Keratinocyte (primary cell): ENCODE measurements around the gene UBE2D2. TPM values are rescaled to one million over a fixed set of nuclear protein-coding genes. Genes with fewer than 3 reads are reported as not detected.

Experiments
- DNase-seq: peaks from one replicate; pipeline ENCODE4 v3.0.0-alpha.2; 2011; ENCODE audit warnings: low read depth, missing footprints, low spot score
- FAIRE-seq: peaks from 2 replicates; lab custom pipeline; 2011; peaks lifted over from hg19 to GRCh38; lab: Jason Lieb, UNC
- H2AFZ ChIP-seq: 2 replicates; pipeline ENCODE4 v1.6.0; 2012; ENCODE audit warnings: low read length, control low read depth, inconsistent platforms; ENCODE audit not compliant: control insufficient read depth
- H3K27ac ChIP-seq: 2 replicates; pipeline ENCODE4 v1.5.1; 2011; ENCODE audit warnings: low read length; ENCODE audit not compliant: control insufficient read depth, insufficient read depth
- H3K27me3 ChIP-seq: 3 replicates; pipeline ENCODE4 v1.6.0; 2011; ENCODE audit warnings: low read length; ENCODE audit not compliant: control insufficient read depth, insufficient read depth; ENCODE audit errors: extremely low read depth
- H3K36me3 ChIP-seq, 2 experiments: 2 replicates in 1 of 2; 3 replicates in 1 of 2; pipeline ENCODE4 v1.5.1; 2011; ENCODE audit warnings: low read length in 2 of 2, mild to moderate bottlenecking in 1 of 2; ENCODE audit not compliant: control insufficient read depth in 2 of 2, insufficient read depth in 2 of 2; ENCODE audit errors: extremely low read depth in 1 of 2
- H3K4me1 ChIP-seq: 3 replicates; pipeline ENCODE4 v1.5.1; 2011; ENCODE audit warnings: low read length; ENCODE audit not compliant: control insufficient read depth, insufficient read depth; ENCODE audit errors: extremely low read depth
- H3K4me2 ChIP-seq: 3 replicates; pipeline ENCODE4 v1.6.0; 2011; ENCODE audit warnings: low read depth, low read length; ENCODE audit not compliant: control insufficient read depth, insufficient read depth; ENCODE audit errors: extremely low read depth
- H3K4me3 ChIP-seq, 3 experiments: fragments of 200-600 bp in 1 of 3; sonication (generic) in 1 of 3; 2 replicates in 2 of 3; 3 replicates in 1 of 3; pipeline ENCODE4 v1.5.1; 2011 to 2016; ENCODE audit warnings: low read length in 3 of 3, mild to moderate bottlenecking in 3 of 3, control low read depth in 2 of 3, inconsistent platforms in 1 of 3, low read depth in 1 of 3, mixed read lengths in 1 of 3, mixed run types in 1 of 3, moderate library complexity in 1 of 3; ENCODE audit not compliant: control insufficient read depth in 2 of 3, insufficient read depth in 2 of 3; ENCODE audit errors: extremely low read depth in 1 of 3
- H3K79me2 ChIP-seq: 2 replicates; pipeline ENCODE4 v1.6.0; 2012; ENCODE audit warnings: low read length; ENCODE audit not compliant: control insufficient read depth, insufficient read depth
- H3K9ac ChIP-seq: 3 replicates; pipeline ENCODE4 v1.6.0; 2011; ENCODE audit warnings: low read length; ENCODE audit not compliant: control insufficient read depth, insufficient read depth; ENCODE audit errors: extremely low read depth
- H3K9me1 ChIP-seq: 3 replicates; pipeline ENCODE4 v1.6.0; 2011; ENCODE audit warnings: low read length; ENCODE audit not compliant: control insufficient read depth, insufficient read depth; ENCODE audit errors: extremely low read depth
- H3K9me3 ChIP-seq: 2 replicates; pipeline ENCODE4 v1.5.1; 2012; ENCODE audit warnings: low read depth, low read length; ENCODE audit not compliant: control insufficient read depth
- H4K20me1 ChIP-seq: 3 replicates; pipeline ENCODE4 v1.6.0; 2011; ENCODE audit warnings: low read length; ENCODE audit not compliant: control insufficient read depth, insufficient read depth; ENCODE audit errors: extremely low read depth
- CTCF ChIP-seq, 3 experiments: IDR thresholded peaks in 1 of 3; conservative IDR thresholded peaks in 1 of 3; optimal IDR thresholded peaks in 1 of 3; 2 replicates in 2 of 3; 3 replicates in 1 of 3; pipeline versions ENCODE3 to v1.5.1; 2011; ENCODE audit warnings: low read length in 3 of 3, mild to moderate bottlenecking in 3 of 3, moderate library complexity in 2 of 3, control low read depth in 1 of 3, inconsistent platforms in 1 of 3; ENCODE audit not compliant: insufficient read depth in 2 of 3; ENCODE audit errors: extremely low read depth in 1 of 3
- EZH2 ChIP-seq: IDR thresholded peaks from one replicate; pipeline ENCODE4 v1.6.1; 2012; ENCODE audit warnings: inconsistent platforms, mild to moderate bottlenecking, low read length, moderate library complexity
- dilution Hi-C: fragments of 300-500 bp; cut with MboI; formaldehyde crosslinking; loops from one replicate; pipeline ENCODE4 v1.7.0; 2020; ENCODE audit warnings: low sequenced_read_pairs; ENCODE audit not compliant: extremely low pct_ligation_motif_present
- polyA plus RNA-seq, 5 experiments: library from polyadenylated mRNA; depleted of rRNA in 3 of 5; stranded (reverse) in 3 of 5; stranded (forward) in 1 of 5; unstranded in 1 of 5; fragments of >200 nt; gene quantifications; 1 replicate in 1 of 5; 2 replicates in 3 of 5; 3 replicates in 1 of 5; pipeline versions ENCODE4 v1.2.1 to v1.2.3, GENCODE V29; 2011 to 2012; ENCODE audit warnings: missing spikeins in 2 of 5, low read depth in 1 of 5, low replicate concordance in 1 of 5

The UBE2D2 gene
- polyA plus RNA-seq, 1 donor (not counting 4 experiments of a cell fraction or from before 2014, with no cell fraction given): 127 TPM

- H3K4me1 ChIP-seq: peaks cover 17% of the 10 kb centered on the region
- TF ChIP-seq EZH2 (no peak), CTCF (optimal IDR thresholded peaks at IDR 0.05 in 1 of 3, IDR thresholded peaks at IDR 0.05 in 1 of 3, conservative IDR thresholded peaks at IDR 0.05 in 1 of 3; ENCODE audit: extremely low read depth in 1 of 3, insufficient read depth in 2 of 3, low read length in 3 of 3) (no peak)
- H2AFZ ChIP-seq: peak overlapping the region; percentile 73
- no peaks in the 10 kb centered on the region for H3K27me3 ChIP-seq
- H3K79me2 ChIP-seq: no peaks in the 10 kb centered on the region
- DNase-seq: no peak
- peak overlapping the region; percentile 77 for H3K27ac ChIP-seq
- dilution Hi-C loops: no loop called here
- no peak overlapping the region for H3K4me3 ChIP-seq
- H4K20me1 ChIP-seq: no peaks in the 10 kb centered on the region
- no peaks in the 10 kb centered on the region for H3K9me1 ChIP-seq
- no peaks in the 10 kb centered on the region for H3K9me3 ChIP-seq
- peak overlapping the region; percentile 69 for H3K4me2 ChIP-seq
- H3K36me3 ChIP-seq: no peaks in the 10 kb centered on the region
- H3K9ac ChIP-seq: peak overlapping the region; percentile 60
- FAIRE-seq: peak; percentile 26
These were observed 99.2 kb downstream of the UBE2D2 start for GRCh38 chr5:139660105-139660922.

GRCh38 chr5:139660923-139661814 lies 100.0 kb downstream of the UBE2D2 start:
- dilution Hi-C loops: no loop called here
- no peaks in the 10 kb centered on the region for H3K79me2 ChIP-seq

More at GRCh38 chr5:139660923-139661814, 100.0 kb downstream of the UBE2D2 start:
- Histone ChIP-seq H4K20me1 (no peaks in the 10 kb centered on the region), H3K4me1 (peaks cover 17% of the 10 kb centered on the region), H3K27me3 (no peaks in the 10 kb centered on the region), H3K4me3 (peak overlapping the region in 1 of 3 experiments; percentile 2), H3K9ac (peak overlapping the region; percentile 60), H3K9me3 (no peaks in the 10 kb centered on the region), H3K27ac (peak overlapping the region; percentile 77), H3K4me2 (peak overlapping the region; percentile 27), H2AFZ (peak overlapping the region; percentile 80), H3K36me3 (no peaks in the 10 kb centered on the region), H3K9me1 (no peaks in the 10 kb centered on the region)
- no peak for TF ChIP-seq CTCF (optimal IDR thresholded peaks at IDR 0.05 in 1 of 3, IDR thresholded peaks at IDR 0.05 in 1 of 3, conservative IDR thresholded peaks at IDR 0.05 in 1 of 3; ENCODE audit: extremely low read depth in 1 of 3, insufficient read depth in 2 of 3, low read length in 3 of 3)
- no peak for TF ChIP-seq EZH2
- FAIRE-seq: peak; percentile 56
- DNase-seq: peak; percentile 83
